Measurements from ENCODE around the gene UNCX. TPM values are rescaled to one million over a fixed set of nuclear protein-coding genes. Genes with fewer than 3 reads are reported as not detected.

Gene UNCX
- total RNA-seq, 1 donor from 2014 or later = 1.7 TPM

DNA sequence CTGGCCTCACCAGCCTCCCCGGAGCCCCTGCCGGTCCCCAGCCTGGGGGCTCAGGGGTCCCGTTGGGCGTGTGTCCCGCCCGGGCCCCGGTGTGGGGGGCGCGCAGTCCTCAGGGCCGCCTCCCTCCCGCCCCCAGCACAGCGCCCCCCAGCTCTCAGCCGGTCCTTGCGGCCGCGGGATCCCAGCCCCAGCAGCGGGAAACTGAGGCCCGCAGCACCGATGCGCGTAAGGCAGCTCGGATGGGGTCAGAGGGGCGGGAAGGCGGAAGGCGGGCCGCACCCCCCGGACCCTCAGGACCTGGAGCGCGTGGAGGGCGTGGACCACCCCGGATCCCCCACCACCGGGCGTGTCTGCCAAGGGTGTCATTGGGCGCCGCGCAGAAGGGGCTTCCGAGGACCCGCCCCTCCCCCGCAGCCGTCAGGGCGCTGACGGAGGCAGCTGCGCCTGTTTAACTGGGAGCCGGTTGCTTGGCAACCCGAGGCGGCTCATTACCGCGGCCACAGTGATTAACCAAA is 14.9 kb downstream of the UNCX start:
- TF ChIP-seq, protein P1, sequence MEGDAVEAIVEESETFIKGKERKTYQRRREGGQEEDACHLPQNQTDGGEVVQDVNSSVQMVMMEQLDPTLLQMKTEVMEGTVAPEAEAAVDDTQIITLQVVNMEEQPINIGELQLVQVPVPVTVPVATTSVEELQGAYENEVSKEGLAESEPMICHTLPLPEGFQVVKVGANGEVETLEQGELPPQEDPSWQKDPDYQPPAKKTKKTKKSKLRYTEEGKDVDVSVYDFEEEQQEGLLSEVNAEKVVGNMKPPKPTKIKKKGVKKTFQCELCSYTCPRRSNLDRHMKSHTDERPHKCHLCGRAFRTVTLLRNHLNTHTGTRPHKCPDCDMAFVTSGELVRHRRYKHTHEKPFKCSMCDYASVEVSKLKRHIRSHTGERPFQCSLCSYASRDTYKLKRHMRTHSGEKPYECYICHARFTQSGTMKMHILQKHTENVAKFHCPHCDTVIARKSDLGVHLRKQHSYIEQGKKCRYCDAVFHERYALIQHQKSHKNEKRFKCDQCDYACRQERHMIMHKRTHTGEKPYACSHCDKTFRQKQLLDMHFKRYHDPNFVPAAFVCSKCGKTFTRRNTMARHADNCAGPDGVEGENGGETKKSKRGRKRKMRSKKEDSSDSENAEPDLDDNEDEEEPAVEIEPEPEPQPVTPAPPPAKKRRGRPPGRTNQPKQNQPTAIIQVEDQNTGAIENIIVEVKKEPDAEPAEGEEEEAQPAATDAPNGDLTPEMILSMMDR (conservative IDR thresholded peaks at IDR 0.05; ENCODE audit: low read depth, low read length) = no peak
- no peak for DNase-seq (ENCODE audit: low read depth)
- H3K4me3 ChIP-seq (ENCODE audit: low read depth, low read length) = no peak overlapping the region

GRCh38 chr7:1248143-1248915 is 15.7 kb downstream of the UNCX start:
- H3K4me3 ChIP-seq (ENCODE audit: low read depth, low read length) = no peak overlapping the region
- no peak for DNase-seq (ENCODE audit: low read depth)
- TF ChIP-seq, protein P1 (conservative IDR thresholded peaks at IDR 0.05; ENCODE audit: low read depth, low read length) = no peak

DNA sequence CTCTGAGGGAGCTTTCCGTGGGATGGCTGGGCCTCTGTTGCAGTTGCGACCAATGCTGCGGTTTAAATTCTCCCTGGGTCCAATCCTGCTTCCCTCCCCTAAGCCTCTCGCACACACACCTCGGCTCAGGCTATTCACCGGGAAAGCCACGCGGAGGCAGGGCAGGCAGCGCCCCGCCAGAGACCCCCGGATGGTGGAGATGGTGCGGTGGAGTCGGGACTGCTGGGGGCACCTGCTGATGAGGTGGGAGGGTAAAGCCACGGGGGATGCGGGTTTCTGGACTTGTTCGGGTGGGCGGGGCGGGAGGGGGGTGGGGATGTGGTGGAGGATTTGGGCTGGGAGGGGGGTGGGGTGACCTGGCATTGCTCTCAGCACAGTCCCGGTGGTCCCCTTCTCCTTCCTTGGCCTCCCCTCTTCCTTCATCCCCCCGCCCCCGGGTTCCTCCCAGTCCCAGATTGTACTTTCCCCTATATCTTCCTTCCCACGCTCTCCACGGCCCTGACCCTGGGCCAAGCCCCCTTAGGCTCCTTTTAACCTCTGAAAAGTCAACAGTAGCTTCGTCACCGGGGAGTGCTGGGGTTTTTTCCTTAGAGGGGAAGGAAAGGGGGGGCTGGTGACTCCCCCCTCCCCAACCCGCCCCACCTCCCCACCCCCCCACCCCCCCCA is 16.4 kb downstream of the UNCX start:
- H3K4me3 ChIP-seq (ENCODE audit: low read depth, low read length) = no peak overlapping the region

DNA sequence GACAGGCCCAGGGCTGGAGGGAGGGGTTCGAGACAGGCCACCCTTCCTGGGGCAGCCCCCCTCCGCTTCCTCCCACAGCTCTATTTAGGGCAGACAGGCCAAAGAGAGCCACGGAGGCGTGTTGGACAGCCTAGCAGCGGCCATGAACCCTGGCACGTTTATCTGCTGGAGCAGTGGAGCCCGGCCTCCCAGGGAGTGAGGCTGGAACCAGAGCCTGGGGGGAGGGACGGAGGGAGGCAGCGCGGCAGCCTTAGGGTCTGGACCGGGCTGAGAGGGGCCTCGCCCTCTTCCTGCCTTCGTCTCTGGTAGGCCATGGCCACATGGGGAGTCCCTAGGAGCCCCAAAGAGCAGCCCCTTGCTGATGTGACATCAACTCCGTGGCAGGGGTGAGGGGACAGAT is 17.1 kb downstream of the UNCX start:
- TF ChIP-seq, protein P1 (conservative IDR thresholded peaks at IDR 0.05; ENCODE audit: low read depth, low read length) = no peak
- no peak for DNase-seq (ENCODE audit: low read depth)
- no peak overlapping the region for H3K4me3 ChIP-seq (ENCODE audit: low read depth, low read length)

More for the DNA sequence above, 16.4 kb downstream of the UNCX start:
- DNase-seq (ENCODE audit: low read depth) = no peak
- TF ChIP-seq, protein P1 (conservative IDR thresholded peaks at IDR 0.05; ENCODE audit: low read depth, low read length) = no peak

GRCh38 chr7:1250901-1251300 is 18.2 kb downstream of the UNCX start:
- no peak overlapping the region for H3K4me3 ChIP-seq (ENCODE audit: low read depth, low read length)
- DNase-seq (ENCODE audit: low read depth) = no peak
- TF ChIP-seq, protein P1 (conservative IDR thresholded peaks at IDR 0.05; ENCODE audit: low read depth, low read length) = no peak

DNA sequence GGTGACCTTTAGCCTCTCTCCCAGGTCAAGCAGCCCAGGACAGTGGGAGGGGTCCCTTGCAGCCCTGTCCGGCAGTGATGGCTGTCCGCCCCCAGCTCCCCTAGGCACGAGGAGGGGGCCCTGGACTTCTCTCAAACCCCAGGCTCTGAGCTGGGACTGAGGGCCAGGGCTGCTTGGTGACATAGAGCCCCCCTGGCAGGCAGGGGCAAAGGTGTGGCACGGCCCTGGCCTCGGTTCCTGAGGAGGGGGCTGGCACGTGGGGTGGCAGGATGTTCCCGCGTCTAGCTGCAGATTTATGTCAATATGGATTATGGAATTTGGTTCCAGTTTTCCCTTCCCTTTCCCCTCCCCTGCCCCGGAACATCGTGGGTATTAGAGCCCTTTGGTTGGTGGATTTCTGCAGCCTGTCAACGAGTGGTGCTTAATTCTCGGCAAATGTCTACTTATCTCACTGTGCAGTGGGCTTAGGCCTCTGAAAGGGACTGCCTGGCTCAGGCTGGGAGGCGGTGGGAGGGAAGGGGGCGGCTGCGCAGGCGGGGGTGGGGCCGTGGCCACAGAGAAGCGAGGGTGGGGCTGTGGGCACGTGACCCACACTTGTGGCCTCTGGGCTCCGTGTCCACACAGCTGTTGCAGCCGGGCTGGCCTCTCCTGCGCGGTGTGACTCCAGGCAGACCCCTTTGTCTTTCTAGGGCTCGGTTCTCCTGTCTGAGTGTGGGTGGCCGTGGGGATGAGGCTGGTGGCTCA is 19.3 kb downstream of the UNCX start:
- no peak overlapping the region for H3K4me3 ChIP-seq (ENCODE audit: low read depth, low read length)
- DNase-seq (ENCODE audit: low read depth) = no peak
- TF ChIP-seq, protein P1 (conservative IDR thresholded peaks at IDR 0.05; ENCODE audit: low read depth, low read length) = no peak

Measured in epithelial cell of proximal tubule (primary cell).